ENCODE data around the gene TECTB.

TECTB gene

DNA sequence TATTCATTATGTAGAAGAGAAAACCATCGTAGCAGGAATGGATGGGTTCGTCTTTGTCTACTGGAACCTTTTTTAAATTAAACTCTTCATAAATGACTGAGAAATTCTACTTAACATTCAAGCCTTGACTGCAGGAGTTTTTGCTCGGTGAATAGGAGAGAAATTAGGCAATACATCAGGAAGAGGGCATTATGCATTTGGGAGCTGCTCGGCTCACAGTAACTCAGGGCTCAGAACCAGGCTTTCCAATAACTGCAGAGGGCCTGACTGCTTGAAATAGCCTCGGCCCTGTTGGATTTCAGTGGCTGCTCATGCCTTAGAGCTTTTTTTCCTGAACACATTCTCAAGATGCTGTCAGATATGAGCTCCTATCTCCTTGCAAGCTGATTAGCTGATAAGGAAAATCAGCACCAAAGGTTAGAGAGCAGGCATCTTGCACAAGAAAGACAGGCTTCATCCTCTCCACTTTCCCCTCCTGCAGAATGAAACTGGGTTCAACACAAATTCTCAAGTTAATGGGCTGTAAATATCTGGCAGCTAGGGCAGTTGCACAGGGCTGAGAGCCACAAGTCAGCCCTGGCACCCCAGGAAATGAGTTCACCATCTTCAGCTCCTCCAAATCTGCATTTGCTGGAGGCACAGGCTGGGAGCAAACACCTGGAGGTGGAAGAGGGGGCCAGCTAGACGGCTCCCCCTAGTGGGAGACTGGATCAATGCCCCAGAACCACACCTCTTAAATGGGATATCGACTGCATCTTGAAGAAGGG is 24.3 kb downstream of the TECTB start:
- no peak for DNase-seq (ENCODE audit: low read depth in 2 of 2)

DNA sequence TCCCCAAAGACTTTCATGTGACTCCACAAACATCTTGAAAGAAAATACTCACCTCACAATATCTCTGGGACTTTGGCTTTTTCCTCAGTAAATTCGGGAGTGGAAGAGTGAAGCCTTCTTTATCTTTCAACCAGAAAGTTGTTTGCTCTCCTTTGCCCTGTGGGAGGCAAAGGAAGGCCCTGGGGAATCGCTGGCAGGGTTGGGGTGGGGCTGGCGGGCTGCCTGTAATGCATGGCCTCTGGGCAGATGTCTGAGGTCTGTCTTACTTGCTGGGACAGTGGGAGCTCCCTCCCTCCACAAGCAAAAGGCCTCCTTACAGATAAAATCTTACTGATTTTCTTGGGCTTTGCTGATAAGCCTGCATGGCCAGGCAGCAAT is 24.9 kb downstream of the TECTB start:
- no peak for DNase-seq (ENCODE audit: low read depth in 2 of 2)

DNA sequence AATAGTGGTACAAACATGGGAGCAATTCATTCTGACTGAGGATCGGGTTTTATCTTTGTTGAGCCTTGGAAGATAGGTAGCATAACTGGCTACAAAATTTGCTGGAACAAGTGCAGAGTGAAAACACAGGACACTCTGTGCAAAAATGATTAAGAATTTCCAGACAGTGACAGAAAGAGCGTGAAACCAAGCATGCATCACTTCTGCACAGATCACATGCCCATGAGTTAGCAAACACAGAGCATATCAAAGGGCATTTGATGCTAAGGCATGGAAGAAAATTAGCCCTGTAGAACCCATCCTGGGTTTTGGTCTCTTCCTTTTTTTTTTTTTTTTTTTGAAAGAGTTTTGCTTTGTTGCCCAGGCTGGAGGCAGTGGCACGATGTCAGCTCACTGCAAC is 28.3 kb downstream of the TECTB start:
- no peak for DNase-seq (ENCODE audit: low read depth in 2 of 2)

DNA sequence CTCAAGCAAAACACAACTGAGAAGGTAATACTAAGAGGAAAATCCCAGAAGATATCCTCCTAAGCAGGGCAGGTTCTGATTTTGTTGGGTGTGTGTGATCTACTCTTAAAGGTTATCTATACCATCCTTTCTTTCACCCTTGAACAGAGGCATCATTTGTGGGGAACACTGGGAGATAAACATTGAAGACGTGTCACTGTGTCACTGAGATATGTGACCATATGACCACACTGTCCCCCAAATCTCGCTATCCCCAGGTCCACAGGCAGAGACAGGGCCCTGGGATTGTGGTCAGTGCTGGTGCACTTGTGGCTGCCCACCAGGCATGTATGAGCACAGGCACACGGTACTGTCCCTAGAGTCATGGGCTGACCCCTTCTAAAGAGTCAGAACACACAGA is 30.0 kb downstream of the TECTB start:
- no peak for DNase-seq (ENCODE audit: low read depth in 2 of 2)

DNA sequence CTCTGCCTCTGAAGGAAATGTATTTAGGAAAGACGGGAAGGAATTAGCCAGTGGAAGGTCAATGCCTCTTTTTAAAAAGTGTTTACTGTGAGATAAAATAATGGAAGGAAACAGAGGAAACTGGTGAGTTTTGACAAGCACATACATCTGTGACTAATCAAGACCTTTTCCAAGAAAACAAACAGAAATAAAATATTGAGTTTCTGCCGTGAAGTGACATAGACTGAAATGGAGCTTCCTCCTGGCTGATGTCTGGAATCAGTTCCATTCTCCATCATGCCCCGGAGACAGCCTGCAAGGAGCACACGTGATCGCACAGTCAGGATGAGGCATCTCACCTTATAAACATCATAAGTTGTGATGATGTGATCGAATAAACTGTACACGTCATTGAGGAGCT is 30.7 kb downstream of the TECTB start:
- DNase-seq (ENCODE audit: low read depth in 2 of 2), result no peak

DNA sequence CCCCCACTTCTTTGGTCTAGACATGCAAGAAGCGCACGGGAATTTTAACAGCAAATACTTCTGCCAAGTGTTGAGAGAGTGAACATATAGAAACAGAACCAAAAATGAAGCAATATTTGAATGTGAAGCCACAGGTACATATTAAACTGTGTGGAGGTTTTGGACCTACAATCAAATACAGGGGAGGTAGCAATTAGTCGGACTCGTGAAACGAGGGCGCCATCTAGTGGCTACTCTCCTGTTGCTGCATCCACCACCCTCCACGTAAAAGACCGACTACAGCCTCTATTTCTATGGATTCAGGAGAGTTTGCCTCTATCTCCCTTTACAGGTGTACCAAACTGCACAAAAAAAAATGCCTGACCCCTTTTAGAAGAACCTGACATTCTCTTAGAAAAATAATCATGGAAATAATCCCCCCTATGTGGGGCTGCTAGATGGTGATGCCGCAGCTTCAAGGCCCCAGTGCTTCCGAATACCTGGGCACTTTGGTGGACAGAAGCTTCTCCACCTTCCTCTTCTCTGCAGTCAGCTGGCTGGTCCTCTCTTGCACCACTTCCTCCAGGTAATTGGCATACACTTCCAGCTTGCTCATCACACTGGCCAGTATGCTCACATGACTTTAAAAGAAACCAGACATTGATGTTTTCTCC is 31.7 kb downstream of the TECTB start:
- peak; percentile 7 to 43 for DNase-seq (ENCODE audit: low read depth in 2 of 2)

DNA sequence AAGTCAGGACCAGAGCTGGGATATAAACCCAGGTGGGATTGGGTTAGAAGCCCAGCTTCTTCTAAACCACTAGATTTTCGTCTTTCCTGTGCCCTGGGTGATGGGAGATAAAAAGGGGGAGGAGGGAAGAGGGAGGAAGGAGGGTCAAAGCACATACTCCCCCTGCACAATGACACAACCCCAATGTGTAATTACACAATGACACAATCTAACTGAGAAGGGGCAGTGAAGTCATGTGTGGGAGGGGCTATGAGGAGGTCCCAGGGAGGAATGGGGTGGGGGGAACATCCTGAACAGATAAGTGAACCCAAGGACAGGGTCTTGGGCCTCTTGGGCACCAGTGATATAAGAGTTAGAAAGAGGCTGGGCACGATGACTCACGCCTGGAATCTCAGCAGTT is 44.5 kb downstream of the TECTB start:
- DNase-seq (ENCODE audit: low read depth in 2 of 2), result no peak

DNA sequence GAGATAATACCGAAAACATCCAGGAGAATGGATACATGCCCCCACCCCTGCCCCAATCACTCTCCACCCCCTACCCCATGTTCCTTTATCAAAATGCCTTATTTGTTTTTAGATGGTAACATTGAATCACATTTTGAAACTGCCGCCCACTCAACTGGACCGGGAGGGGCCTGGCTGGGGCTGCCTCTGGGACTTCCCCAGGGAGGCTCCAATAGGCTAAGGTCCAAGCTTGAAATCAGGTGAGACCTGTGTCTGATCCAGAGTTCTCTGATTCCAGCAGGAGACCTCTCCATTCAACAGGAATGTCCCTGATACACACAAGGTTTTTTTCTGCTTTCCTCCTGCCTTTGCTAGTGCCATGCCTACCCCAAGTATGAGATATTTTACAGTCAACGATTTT is 47.0 kb downstream of the TECTB start:
- DNase-seq (ENCODE audit: low read depth in 2 of 2), result no peak

DNA sequence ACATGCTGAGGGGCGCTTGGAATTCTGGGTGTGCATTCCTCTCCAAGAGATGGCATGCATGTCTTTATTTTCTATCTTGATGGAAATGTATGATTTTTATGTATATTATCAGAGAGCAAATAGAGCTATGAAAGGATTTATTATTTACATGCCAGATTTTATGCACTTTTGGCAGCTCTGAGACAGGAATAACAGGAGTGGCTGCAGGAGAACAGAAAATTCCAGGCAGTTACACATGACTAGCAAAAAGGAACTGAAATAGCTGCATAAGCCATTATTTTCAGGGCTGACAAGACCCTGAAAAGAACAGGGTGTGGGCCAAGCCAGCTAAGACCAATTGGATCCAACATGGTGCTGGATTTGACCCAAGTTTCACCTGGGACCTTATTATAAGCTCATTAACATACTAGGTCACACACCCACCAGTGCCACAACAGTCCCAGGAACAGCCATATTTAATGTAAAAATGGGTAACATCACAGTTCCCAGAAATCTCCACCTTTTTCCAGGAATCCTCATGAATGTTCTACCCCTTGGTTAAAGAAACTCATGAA is 47.5 kb downstream of the TECTB start:
- DNase-seq (ENCODE audit: low read depth in 2 of 2), result no peak

DNA sequence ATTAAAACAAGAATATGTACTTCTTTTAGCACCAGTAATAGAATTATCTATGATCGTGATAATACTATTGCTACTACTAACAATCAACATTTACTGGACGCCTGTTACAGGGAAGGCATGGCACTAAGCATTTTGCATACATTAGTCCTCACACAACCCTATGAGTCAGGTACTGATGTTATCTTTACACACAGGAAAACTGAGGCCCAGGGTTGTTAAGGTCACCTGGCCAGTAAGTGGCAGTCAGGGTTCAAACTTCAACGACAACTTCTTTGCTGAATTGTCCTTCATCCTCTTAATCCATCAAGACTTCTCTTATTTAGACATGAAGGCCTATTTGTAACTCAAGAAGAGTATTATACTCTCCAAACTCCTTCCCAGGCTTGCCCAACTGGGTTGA is 48.8 kb downstream of the TECTB start:
- DNase-seq (ENCODE audit: low read depth in 2 of 2), result no peak

DNA sequence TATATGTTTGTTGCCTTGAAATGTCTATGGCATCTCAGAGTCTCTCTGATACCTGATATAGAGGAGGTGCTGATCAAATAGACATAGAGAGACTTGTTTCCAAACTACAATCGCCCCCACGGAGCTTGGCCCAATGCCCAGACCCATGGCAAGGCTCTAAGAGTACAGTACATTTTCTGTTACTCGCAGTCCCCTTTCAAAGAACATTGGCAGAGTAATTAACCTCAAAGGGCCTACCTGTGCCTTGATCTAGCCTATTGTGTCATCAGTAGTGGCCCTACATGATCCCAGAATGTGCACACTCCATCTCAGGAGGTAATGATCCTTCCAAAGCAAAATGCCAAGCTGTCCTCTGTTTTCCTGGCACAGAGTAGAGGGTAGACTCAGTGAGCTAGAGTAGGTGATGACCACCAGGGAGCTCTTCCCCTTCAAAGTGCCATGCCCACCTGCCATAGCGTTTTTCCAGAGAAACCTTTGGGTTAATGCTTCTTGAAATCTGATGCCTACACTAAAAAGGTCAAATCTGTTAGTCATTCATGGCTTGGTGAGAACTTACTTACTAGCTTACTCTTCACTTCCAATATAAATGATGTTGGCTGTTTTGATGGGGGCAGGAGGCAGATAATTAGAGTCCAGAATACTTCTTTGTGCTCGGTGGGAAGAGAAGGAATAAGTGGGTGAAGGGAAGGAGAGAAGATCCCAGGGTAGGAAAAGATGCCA is 49.5 kb downstream of the TECTB start:
- no peak for DNase-seq (ENCODE audit: low read depth in 2 of 2)

DNA sequence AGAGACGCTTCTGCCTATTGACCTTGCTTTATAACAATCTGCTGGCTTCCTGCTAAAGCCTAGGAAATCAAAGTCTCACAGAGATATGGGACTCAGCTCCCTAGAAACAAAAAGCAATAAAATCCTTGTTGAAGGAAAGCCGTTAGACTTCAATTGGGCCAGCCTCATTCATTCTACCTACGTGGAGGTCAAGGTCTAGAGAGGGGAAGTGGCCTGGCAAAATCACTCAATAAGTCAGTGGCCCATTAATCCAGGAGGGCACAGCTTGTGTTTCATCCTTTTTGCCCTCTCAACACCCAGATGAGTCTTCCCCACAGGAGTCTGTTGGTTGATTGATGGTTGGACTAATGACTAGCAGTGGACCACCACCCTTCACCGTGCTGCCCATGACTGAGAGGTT is 50.3 kb downstream of the TECTB start:
- DNase-seq (ENCODE audit: low read depth in 2 of 2), result no peak

DNA sequence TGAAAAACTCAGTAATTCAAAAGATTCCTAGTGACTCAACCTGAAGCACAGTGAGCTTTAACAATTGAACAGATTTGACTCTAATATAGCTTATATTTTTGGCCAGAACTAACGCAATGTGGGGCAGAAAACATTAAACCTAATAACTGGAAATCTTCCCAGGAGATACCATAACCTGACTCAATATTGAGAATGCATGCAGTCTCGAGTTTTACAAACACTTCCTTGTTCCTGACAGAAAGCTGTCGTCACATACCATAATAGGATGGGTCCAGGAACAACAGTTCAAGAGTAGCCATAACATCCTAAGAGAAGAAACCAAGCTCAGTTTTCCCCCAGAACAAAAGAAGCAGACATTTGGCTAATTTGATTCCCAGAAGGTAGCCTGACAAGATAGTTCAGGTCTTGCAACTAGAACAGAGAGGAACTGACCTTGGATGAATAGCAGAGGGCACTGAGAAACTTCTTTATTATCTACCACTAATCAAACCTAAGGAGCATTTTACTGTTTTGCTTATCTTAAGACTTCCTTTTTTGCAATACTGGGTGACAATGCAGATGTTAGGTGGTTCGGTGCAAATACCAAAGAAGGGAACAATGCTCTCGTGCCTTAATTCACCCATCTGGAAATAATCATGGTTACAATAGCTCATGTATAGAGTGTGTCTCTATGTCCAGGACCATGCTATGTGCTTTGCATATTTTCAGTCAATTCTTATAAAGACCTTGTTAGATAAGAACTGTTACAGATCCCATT is 52.1 kb downstream of the TECTB start:
- no peak for DNase-seq (ENCODE audit: low read depth in 2 of 2)

DNA sequence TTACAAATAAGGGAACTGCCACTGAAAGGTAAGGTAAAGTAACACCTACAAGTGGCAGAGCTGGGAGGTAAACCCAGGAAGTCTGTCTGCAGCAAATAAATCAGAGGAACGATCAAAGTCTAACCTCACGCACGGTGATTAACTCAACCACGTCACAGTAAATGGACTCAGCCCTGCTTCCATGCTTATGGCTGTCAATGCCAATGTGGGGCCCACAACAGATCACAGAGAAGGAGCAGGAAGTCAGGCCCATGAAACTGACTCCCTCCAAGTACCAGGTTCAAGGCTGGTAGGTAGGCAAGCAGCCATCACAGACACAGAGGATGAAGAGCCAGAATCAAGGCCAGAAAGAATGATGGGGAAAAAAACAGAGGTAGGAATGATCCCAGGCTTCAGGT is 52.7 kb downstream of the TECTB start:
- no peak for DNase-seq (ENCODE audit: low read depth in 2 of 2)

DNA sequence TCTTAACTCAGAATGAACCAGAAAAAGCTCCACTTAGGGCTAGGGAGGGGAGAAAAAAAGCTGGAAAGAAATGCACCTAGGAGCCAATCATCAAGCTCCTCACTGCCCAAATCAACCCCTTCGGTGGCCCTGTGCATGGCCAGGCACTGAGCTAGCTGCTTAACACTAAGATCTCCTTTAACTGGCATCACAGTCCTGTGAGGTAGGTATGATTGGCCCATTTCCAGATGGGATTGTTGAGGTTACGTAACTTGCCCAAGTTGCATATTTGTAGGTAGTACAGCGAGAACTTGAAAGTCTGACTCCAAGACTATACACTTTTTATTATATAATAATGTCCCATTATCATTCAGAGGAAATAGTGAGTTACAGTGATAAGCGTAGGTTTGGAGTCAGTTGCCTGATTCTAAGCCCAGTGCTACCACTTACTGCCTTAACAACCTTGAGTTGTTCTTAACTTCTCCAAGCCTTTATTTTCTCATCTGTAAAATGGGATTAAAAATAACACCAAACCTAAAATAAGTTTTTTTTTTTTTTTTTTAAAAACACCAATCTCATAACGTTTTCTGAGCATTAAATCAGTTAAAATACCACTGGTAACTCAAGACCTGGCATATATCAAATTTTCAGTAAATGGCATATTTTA is 53.5 kb downstream of the TECTB start:
- no peak for DNase-seq (ENCODE audit: low read depth in 2 of 2)

DNA sequence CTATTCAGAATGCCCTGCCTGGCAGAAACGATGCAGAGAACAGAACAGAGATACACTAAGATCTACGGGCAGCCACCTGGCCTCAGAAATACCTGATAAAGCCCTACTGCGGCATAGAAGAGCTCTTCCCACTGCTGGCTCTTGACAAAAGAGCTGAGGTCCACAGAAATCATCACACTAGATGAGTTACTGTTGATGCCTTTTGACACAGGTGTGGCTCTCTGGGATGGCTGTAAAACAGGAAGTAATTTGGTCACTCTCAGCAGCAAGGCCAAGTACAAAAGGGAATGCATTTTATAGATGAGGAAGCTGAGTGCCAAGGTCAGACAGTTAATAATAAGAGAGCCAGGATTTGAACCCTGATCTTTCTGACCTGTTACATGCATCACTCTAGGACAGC is 55.8 kb downstream of the TECTB start:
- no peak for DNase-seq (ENCODE audit: low read depth in 2 of 2)

DNA sequence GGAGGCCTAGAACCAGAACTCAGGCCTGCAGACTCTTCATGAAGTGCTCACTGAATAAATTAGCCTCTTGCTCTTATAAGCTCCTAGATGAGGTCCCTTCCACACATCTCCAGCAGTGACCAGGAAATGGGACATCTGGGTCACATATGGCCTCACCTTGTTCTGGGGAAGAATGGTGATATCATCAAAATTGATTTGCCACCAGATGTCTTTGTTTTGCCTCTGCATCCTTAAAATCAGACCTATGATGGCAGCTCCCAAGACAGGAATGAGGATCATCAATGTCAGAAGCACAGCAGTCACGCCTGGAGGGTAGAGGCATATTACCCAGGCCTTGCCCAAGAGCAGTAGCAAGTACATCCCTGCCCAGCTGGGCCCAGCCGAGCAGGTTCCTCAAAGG is 57.4 kb downstream of the TECTB start:
- DNase-seq (ENCODE audit: low read depth in 2 of 2), result no peak

DNA sequence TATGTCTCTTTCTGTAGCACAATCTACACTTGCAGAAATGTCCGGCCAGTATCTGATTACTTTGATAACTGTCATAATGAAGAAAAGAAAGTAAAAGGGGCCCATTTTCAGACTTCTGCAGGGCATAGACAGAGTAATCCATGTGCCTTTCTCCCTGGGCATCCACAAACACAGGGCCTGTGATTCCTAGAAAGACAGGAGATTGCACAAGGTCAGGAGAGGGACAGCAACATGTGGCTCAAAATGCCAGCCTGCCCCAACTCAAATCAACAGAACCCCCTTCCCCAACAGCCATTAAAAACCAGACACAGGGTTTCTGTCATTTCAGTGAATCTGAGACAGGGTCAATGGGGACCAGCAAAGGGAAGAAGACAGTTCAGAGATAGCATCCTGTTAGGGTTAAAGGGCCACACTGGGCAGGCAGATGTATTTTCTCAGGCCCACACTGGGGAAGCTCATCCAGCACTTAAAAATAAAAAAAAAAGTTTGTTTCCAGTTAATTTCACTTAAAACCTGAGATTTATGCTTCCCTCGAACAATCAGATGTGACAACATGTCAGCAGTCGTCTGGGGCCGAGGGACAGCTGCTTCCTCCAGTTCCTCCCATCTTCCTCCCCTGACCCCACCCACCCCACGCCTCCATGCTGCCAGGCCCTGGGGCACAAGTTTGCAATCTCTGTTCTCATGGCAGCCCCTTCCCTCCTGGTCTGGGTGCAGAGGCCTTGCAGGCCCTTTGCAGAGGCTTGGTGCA is 60.0 kb downstream of the TECTB start:
- DNase-seq (ENCODE audit: low read depth in 2 of 2), result no peak

DNA sequence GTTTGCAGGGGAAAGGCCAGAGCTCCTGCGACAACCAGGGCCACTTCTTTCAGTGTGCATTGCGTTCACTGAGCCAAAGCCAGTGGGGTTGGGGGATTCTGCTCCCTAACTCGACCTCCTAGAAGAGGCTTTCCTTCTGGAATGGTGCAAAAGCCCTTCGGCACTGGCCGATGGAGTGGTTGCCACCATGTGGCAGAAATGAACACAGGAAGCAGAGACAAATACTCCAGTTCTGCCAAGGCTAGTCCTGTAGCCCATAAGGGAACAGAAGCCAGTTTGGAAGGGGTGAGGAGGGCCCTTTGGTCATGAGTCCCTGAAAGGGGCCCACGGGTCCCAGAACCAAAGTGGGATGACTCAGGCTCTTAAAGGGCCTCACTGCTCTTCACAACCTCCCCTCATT is 61.1 kb downstream of the TECTB start:
- no peak for DNase-seq (ENCODE audit: low read depth in 2 of 2)

DNA sequence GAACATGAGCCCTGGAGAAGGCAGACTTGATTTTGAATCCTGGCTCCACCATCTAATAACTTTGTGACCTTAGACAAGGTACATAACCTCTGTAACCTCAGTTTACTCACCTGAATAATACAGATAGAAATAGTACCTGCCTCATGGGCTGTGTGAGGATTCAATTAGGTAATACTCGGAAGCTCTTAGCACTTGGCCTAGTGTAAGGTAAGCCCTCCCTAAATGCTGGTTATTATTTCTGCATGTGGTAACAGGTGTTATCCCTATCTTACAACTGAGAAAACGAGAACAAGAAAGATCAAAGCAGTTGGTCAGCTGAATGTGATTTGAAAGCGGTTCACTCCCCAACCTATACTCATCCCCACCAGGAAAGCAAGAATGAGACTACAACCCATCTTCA is 62.0 kb downstream of the TECTB start:
- DNase-seq (ENCODE audit: low read depth in 2 of 2), result no peak

DNA sequence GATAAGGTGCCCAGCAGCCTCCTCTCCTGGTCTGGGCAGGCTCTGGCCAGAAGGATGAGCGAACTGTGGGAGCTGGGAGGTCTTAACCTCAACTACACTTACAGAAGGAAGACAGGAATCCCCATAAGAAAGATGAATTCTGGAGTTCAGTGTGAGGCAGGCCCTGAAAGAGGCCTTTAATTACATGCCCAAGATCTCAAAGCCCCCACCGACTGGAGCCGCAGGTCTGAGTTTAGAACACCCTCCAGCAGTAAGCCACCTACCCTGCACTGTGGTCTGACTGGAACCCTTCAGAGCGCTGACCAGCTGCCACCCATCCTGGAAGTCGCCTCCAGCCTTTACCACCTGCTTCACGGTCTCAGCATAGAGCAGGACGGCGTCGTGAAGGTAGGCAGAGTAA is 62.5 kb downstream of the TECTB start:
- no peak for DNase-seq (ENCODE audit: low read depth in 2 of 2)

Data from stimulated activated CD8-positive, alpha-beta memory T cell treated with anti-CD3 and anti-CD28 coated beads, Interleukin-15, amount 100 ng/mL, for 4 hours (primary cell).